HG03354 (cell line): ENCODE measurements around the gene GEMIN7.

Experiments
- ATAC-seq: cut with Tn5 transposase; IDR thresholded peaks from one replicate; pipeline ENCODE4 v1.9.1; 2021; ENCODE audit warnings: mild to moderate bottlenecking; ENCODE audit not compliant: unreplicated experiment, poor library complexity, severe bottlenecking

The GEMIN7 gene

DNA sequence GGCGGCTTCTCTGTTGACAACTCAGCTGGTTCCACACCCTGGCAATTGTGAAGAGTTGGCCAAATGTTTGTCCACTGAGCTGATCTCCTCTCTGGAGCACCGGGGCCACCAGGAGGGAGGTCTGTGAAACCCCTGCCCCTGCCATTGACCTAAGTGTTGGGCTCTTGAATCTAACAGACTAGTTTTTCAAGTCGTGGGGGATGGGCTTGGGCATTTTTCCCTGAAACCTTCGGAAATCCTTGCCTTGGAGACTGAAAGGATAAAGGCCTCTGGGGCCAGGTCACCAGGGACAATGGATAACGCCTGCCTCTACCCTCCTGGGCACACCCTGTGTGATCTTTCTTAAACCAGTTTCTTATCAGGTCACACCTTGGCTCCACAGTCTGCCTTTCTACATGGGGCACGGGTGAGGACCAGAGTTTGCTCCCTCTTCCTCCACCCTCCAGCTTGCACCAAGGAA is 881 bp downstream of the GEMIN7 start:
- no peak for ATAC-seq

DNA sequence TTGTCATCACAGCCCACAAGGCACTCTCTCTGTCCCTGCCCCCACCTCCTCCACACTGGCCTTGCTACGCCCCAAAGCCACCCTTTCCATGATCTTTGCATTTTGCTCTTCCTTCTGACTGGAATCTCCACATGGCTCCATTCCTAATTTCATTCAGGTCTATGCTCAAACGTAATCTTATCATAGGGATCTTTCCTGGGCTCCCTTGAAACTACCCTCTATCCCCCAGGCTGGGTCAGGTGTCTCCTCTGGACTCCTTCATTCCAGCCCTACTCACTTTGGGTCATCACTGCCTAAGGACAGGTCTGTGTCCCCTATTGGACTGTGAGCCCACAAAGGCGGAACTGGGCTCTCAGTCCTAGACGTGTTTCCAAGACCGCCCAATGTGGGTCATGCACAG is 3.1 kb downstream of the GEMIN7 start:
- ATAC-seq, result no peak

DNA sequence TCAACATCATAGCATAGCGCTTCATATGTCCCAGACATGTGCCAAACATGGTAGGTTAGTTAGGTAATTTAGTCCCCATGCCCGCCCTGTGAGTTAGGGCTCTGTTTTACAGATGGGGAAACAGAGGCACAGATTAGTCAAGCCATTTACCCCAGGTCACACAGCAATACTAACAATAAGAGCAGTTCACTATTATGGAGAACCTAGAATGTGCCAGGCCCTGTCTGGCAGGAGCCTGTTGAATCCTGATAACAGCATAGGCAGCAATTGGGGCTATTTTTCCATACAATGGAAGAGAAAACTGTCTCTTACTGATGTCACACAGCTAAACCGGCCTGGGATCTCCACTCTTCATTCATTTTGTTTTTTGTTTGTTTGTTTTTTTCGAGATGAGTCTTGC is 7.4 kb downstream of the GEMIN7 start:
- ATAC-seq, result no peak

DNA sequence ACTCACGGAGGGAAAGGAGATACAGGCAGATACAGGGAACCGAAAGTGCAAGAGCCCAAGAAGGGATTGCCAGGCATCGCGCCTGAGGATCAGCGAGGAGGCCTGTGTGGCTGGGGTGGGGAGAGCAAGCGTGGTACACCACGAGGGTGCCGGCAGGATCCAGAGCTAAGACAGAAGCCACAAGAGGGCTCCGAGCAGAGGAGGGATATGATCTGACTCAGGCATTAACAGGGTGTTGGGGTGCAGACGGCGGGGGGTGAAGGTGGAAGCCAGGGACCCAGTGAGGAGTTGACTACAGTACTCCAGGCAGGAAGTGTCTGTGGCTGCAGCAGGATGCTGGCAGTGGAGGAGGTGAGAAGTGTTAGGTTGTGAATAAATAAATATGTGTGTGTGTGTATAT is 8.5 kb downstream of the GEMIN7 start:
- no peak for ATAC-seq

DNA sequence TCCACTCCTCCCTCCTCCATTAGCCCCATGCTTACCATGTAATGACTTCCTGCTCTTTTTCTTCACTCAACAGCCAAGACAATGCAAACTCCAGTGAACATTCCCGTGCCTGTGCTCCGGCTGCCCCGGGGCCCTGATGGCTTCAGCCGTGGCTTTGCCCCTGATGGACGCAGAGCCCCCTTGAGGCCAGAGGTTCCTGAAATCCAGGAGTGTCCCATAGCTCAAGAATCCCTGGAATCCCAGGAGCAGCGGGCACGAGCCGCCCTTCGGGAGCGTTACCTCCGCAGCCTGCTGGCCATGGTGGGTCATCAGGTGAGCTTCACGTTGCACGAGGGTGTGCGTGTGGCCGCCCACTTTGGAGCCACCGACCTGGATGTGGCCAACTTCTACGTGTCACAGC is 11.0 kb downstream of the GEMIN7 start:
- no peak for ATAC-seq

DNA sequence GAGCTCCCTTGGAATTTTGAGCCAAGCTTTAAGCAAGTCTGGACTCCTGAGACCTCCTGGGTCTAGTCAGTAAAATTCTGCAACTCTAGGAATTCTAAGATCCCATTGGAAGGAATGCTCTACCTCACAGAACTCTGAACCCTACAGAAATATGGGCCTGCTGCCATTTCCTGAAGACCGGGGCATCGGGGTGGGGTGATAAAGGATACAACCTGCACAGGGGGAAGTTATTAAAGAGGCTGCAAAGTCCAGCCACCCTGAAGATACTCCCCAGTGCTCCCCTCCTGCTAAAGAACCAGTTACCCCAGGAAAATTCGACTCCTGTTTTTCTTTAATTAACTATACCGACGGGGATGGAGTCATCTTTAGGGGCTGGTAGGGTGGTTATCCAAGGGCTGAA is 11.5 kb downstream of the GEMIN7 start:
- ATAC-seq, result no peak

DNA sequence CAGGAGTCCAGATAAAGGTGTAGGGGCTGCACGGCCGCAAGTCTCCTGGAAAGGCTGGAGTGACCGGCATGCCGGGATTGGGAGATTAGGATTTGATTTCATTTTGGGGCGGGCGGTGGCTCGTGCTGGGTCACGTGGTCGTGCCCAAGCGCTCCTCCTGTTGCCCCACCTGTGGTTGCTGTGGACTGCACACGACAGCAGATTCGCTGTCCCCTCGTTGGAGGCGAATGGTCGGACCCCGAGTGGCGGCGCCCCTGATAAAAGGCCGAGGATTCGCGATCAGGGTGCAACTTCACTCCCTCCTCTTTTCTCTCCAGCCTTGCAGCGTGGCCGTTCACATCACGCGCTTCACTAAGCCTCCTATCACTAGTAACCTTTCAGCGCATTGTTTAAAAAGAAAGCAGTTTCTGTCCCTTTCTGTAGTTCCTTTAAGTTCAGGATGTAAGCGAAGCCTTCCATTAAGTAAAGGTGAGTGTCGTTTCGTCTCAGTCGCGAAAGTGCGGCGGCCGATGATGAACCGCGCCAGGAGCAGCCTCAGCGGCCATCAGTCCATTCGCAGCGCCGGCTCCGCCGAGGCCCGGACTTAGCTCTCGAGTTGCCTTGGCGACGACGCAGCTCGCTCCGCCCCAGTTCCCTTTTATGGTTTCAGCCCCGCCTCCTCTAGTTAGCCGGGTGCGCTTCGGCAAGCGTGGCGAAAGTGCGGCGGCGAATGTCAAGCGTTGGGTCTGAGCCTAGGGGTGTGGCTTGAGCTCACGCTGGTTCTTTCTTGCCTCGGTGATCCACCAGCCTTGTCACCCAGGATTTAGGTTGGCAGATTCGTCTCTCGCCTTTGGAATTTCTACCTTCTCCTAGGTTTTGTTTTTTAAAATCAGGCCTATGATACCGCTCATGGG is 12.2 kb downstream of the GEMIN7 start:
- peak; percentile 67 for ATAC-seq

DNA sequence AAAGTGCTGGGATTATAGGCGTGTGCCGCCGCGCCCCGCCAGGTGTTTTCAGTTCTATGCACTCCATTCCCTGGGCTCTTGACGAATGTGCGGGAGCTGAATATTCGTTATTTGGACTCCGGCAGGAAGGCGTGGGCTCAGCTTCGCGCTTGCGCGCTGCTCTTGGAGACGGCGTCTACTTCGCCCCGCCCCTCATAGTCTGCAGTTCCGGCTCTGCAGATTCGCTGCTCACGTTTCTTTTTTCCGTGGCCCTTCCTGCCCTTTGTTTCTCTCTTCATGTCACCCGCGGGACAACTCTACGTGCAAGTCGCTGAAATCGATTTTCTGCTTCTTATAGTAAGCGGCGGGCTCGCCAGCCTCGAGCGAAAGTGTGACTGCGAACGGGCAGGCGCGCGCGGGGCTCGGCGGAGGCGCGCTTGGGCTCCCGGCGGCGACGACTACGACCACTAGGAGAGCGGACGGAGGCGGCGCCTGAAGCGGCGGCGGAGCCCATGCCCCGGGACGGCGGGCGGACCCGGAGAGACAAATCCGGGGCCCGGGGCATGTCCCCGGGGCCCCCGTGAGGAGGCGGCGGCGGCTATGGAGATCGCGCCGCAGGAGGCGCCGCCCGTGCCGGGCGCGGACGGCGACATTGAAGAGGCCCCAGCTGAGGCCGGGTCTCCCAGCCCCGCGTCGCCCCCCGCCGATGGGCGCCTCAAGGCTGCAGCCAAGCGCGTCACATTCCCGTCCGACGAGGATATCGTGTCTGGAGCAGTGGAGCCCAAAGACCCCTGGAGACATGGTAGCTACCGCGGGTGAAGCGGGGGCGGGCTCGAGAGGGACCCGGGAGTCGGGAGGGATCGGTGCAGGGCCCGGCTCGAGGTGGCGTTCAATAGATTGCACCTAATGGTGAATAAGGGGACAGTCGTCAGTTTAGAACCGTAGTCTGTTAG is 14.0 kb downstream of the GEMIN7 start, which contains the start of gene PPP1R37:
Gene PPP1R37, plus strand, starts transcription at position 433 of the 932 bp plus-strand sequence. Its CDS starts 147 bp downstream, at position 580.
- peak; percentile 72 for ATAC-seq

DNA sequence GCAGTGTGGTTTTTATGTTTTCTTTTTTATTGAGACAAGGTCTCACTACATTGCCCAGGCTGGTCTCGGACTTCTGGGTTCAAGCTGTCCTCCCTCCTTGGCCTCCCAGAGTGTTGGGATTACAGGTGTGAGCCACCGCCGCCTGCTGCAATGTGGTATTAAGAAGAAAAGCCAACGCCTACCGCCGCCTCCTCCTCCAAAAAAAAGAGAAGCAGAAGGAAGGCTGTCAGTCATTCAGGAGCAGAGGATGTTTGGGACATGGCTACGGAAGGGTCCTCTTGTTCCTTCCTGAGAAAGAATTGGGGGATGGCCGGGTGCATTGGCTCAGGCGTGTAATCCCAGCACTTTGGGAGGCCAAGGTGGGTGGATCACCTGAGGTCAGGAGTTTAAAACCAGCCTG is 15.1 kb downstream of the GEMIN7 start:
- no peak for ATAC-seq

DNA sequence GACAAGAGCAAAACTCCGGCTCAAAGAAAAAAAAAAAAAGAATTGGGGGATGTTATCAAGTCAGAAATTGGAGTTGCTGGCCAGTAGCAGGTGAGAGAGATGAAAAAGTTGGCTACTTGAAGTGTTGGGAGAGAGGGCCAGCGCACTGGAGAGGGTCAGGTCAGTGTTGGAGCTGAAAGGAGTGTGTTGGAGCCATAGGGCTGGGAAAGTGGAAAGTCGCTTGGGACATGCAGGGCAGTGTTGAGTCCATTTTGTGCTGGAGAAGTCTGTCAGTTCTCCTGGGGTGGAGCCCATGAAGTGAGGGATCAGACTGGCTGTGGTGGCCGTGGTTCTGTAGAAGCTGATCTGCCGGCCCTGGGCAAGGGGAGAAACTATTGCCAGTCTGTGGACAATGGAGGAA is 15.6 kb downstream of the GEMIN7 start:
- no peak for ATAC-seq

DNA sequence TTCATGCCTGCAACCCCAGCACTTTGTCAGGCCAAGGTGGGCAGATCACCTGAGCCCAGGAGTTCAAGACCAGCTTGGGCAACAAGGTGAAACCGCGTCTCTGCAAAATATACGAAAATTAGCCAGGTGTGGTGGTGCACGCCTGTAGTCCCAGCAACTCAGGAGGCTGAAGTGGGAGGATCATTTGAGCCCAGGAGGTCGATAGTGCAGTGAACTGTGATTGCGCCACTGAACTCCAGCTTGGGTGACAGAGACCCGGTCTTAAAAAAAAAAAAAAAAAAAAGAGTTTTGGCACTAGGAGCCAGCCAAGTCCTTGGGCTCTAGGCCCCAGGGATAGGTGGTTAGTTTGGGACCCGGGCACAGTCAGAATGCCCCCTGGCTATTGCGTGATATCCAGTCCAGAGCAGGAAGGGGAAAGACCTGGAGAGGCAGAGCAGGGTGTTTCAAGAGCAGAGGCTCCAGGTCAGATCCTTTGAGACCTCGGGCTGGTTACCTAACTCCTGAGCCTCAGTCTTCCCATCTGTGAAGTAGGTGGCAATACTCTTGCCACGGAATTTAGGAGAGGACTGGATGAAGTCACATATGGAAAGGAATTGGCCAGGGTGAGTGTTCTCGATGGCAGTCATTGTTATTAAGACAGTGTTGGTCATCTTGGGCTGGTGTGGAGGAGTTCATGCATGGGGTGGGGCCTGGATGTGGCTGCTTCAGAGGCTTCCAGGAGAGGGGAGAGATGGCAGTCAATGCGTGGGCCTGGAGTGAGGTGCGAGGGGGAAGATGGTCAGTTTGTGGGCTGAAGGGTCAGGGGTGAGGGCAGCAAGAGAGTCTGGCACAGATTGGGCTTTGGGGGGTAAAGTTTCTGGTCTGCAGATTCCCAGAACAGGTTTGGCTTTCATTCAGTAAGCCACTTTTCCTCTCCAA is 16.7 kb downstream of the GEMIN7 start:
- ATAC-seq, result no peak

DNA sequence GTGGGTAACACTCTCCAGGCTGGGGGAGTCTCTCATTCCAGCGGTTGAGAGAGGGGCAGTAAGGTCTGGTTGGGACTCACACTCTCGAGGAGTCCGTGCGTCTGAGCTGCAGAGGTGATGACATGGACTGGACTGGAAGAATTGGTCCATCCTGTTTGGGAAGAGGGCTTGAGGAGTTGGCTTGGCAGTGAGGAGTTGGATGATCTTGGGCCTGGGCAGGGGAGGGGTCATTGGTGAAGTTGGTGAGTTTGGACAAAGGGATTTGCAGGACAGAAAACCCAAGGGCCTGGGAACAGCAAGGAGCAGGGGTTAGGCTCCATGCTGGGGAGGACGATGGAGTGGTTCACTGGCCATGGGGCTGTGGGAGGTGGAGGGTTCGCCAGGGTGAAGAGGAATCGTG is 17.6 kb downstream of the GEMIN7 start:
- no peak for ATAC-seq

DNA sequence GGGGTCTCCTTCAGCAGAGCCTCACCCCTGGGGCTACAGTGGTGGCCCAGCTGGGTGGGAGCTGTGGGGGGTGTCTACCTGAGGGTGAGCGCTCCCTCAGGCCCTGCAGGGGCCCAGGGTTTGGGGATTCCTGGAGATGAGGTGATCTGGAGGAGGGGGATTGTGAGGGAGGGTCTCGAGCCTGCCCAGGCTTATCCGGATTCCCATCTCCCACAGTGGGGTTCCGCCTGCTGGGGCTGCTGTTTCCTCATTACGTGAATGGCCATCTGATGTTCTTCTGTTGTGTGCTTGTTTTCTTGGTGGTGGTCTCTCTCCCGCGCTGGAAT is 18.4 kb downstream of the GEMIN7 start:
- ATAC-seq, result no peak

DNA sequence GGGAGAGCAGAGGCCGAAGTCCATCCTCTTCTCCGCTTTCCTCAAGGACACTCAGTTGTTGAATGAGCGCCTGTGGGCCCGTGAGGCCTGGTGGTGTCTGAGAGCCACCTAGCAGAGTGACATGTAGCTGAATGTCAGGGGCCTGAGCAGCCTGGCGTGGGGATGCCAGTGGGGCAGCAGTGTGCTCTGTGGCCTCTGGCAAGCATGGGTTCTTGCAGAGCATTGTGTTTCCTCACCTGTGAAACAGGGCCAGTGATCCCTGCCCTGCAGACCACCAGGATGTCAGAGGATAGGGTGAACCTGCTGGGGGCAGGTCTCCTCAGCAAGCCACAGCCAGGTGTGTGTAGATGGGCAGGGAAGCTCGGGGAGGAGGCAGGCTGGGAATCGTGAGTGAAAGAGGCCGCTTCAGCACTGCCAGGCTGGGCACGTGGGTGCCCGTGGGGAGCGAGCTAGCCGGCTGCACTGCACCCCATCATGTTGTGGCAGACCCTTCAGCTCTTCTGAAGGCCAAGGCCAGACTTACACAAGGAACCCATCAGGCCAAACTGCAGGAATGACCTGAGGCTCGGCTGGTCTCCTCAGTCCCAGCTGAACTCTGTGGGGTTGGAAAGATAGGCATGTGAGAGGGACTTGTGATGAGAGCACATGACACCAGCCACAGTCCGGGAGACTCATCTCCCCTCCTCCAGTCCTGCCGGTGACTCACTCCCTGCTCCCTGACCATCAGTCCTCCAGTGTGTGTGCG is 18.9 kb downstream of the GEMIN7 start:
- no peak for ATAC-seq

DNA sequence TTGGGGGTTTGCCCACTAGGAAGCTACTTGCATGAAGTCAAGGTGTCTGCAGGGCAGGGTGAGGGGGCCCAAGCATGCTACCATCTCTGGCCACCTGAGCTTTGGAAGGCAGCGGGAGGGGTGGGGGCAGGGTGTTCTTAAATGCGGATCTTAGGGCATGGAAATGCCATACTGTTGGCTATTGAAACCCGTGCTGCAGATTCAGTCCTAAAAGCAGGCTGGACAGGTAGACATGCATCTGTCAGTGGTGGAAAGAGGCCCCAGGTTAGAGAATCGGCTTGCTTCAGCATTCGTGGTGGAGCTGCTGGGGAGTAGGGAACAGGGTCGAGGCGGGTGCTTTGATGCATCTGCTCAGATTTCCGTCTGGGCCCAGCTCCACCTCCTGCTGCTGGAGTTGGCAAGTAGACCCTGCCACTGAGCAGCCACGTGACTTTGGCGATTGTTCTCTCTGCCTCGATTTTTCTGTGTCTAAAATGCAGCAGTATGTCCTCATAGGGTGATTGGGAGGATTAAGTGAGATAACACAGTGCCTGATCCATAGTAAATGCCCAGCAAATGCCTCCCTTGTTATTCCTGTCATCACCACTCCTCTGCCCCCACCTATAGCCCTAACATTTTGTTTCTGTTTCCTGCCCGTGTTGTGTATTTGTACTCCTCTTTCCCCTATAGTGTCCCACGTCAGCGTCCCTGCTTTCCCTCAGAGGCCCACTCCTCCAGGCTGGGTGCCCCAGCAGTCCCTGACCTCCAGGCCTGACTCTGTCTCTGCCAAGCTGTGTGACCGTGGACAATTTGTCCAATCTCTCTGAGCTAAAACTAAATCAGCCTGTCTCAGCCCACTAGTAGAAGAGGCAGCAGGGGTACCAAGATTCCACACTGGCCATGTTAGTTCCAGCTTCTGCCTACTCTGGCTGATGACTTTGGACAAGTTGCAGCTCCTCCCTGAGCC is 19.7 kb downstream of the GEMIN7 start:
- no peak for ATAC-seq

DNA sequence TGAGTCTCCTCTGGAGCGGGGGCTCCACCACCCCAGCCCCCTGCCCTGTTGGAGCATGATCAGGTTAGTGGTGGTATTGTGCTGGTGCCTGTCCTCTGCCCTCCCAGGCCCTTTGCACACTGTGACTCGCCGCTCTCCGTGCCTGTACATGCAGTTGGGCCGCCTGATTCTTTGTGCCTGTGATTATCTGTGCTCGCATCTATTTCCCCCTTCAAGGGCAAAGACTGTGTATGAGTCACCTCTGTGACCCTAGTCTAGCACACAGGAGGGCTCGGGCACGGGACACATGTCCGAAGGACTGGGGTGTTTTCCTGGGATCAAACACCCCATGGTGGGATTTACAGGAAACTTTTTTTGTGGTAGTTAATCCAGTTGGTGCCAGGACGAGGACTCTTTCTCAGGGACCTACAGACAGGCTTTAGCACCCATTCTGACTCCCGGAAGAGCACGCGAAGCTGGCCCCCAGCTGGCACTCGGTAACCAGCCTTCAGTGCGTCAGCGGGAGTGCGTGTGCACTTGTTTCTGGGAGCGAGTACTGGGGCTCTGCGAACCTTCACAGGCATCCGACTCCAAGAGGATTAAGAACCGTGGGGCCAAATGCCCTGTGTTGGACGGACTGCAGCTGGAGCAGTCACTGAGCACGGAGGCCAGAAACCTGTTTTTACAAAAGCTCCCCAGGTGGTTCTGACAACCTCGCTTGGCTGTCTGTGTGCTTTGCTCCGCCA is 20.6 kb downstream of the GEMIN7 start:
- ATAC-seq, result no peak

DNA sequence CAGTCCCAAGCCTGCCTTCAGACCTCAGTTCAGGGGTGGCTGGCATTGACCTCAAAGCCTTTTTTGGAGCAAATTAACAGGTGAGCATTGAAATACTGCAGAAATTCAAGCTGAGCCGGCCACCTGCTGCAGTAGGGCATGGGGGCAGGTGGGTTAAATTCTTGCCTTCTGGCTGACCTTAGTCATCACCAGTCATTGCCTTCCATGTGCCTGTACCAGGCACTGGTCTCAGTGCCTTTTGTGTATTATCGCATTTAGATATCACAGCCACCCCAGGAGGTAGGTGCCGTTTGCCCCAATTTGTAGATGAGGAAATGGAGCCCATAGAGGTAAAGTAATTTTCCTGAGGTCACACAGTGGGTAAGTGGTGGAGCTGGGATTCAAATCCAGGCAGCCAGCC is 21.1 kb downstream of the GEMIN7 start:
- ATAC-seq, result no peak
